ENCODE results near the gene PHYKPL.

The PHYKPL gene

GRCh38 chr5:178192787-178193186 is 39.8 kb downstream of the PHYKPL start:
- DNase-seq (ENCODE audit: low read depth in 2 of 3, low spot score in 1 of 3) = no peak

GRCh38 chr5:178192244-178192643 is 40.4 kb downstream of the PHYKPL start:
- no peak for DNase-seq (ENCODE audit: low read depth in 2 of 3, low spot score in 1 of 3)

- no peak for DNase-seq (ENCODE audit: low read depth in 2 of 3, low spot score in 1 of 3)
Observed at GRCh38 chr5:178191661-178192060, 40.9 kb downstream of the PHYKPL start.

GRCh38 chr5:178189433-178189832 is 43.2 kb downstream of the PHYKPL start:
- DNase-seq (ENCODE audit: low read depth in 2 of 3, low spot score in 1 of 3) = no peak

GRCh38 chr5:178187014-178187413 is 45.6 kb downstream of the PHYKPL start, which contains the start of gene GMCL2:
GMCL2 (minus strand) TSS chr5:178187371; CDS start chr5:178187299, 72 bp downstream.
- no peak for DNase-seq (ENCODE audit: low read depth in 2 of 3, low spot score in 1 of 3)

- no peak for DNase-seq (ENCODE audit: low read depth in 2 of 3, low spot score in 1 of 3)
Observed at GRCh38 chr5:178186427-178186826, 46.2 kb downstream of the PHYKPL start.

GRCh38 chr5:178182158-178182876 is 50.3 kb downstream of the PHYKPL start:
- no peak for DNase-seq (ENCODE audit: low read depth in 2 of 3, low spot score in 1 of 3)

- no peak for DNase-seq (ENCODE audit: low read depth in 2 of 3, low spot score in 1 of 3)
Observed at GRCh38 chr5:178180141-178180863, 52.3 kb downstream of the PHYKPL start.

GRCh38 chr5:178177569-178177968 is 55.0 kb downstream of the PHYKPL start:
- DNase-seq (ENCODE audit: low read depth in 2 of 3, low spot score in 1 of 3) = no peak

GRCh38 chr5:178176791-178177190 is 55.8 kb downstream of the PHYKPL start:
- no peak for DNase-seq (ENCODE audit: low read depth in 2 of 3, low spot score in 1 of 3)

GRCh38 chr5:178174456-178174855 is 58.1 kb downstream of the PHYKPL start:
- no peak for DNase-seq (ENCODE audit: low read depth in 2 of 3, low spot score in 1 of 3)

GRCh38 chr5:178170455-178170854 is 62.1 kb downstream of the PHYKPL start:
- no peak for DNase-seq (ENCODE audit: low read depth in 2 of 3, low spot score in 1 of 3)

- DNase-seq (ENCODE audit: low read depth in 2 of 3, low spot score in 1 of 3) = no peak
Observed at GRCh38 chr5:178165581-178165980, 67.0 kb downstream of the PHYKPL start.

GRCh38 chr5:178163772-178164735 is 68.5 kb downstream of the PHYKPL start:
- peak; percentile 85 to 96 (median 88) for DNase-seq (ENCODE audit: low read depth in 2 of 3, low spot score in 1 of 3)

- DNase-seq (ENCODE audit: low read depth in 2 of 3, low spot score in 1 of 3) = no peak
Observed at GRCh38 chr5:178162481-178162880, 70.1 kb downstream of the PHYKPL start.

GRCh38 chr5:178160176-178160575 is 72.4 kb downstream of the PHYKPL start:
- no peak for DNase-seq (ENCODE audit: low read depth in 2 of 3, low spot score in 1 of 3)

All from stimulated activated CD4-positive, alpha-beta T cell treated with anti-CD3 and anti-CD28 coated beads, Interleukin-12 subunit alpha, Interleukin-12 subunit beta, amount 100 ng/mL, for 48 hours (primary cell).